ENCODE data around the gene P4HTM.

Gene P4HTM

GRCh38 chr3:49032646-49033304, 42.7 kb downstream of the P4HTM start:
- H3K36me3 ChIP-seq (ENCODE audit: control insufficient read depth, insufficient read depth, low read length) = peaks cover 32% of the 10 kb centered on the region
- no peaks in the 10 kb centered on the region for H3K27me3 ChIP-seq (ENCODE audit: control insufficient read depth, insufficient read depth, low read length)
- no peak overlapping the region for H3K9ac ChIP-seq (ENCODE audit: low read depth, low read length)
- H3K4me1 ChIP-seq (ENCODE audit: control insufficient read depth, insufficient read depth, low read length) = peaks cover 7% of the 10 kb centered on the region
- H3K4me3 ChIP-seq (ENCODE audit: low read depth, low read length) = no peak overlapping the region
- H3K9me3 ChIP-seq (ENCODE audit: control insufficient read depth, insufficient read depth, low read length) = no peaks in the 10 kb centered on the region

- Histone ChIP-seq H3K4me3 (ENCODE audit: low read depth, low read length) (no peak overlapping the region), H3K4me1 (ENCODE audit: control insufficient read depth, insufficient read depth, low read length) (no peaks in the 10 kb centered on the region), H3K9ac (ENCODE audit: low read depth, low read length) (no peak overlapping the region), H3K9me3 (ENCODE audit: control insufficient read depth, insufficient read depth, low read length) (no peaks in the 10 kb centered on the region), H3K36me3 (ENCODE audit: control insufficient read depth, insufficient read depth, low read length) (peaks cover 40% of the 10 kb centered on the region), H3K27me3 (ENCODE audit: control insufficient read depth, insufficient read depth, low read length) (no peaks in the 10 kb centered on the region)
Observed at GRCh38 chr3:49034650-49035049, 44.6 kb downstream of the P4HTM start.

DNA sequence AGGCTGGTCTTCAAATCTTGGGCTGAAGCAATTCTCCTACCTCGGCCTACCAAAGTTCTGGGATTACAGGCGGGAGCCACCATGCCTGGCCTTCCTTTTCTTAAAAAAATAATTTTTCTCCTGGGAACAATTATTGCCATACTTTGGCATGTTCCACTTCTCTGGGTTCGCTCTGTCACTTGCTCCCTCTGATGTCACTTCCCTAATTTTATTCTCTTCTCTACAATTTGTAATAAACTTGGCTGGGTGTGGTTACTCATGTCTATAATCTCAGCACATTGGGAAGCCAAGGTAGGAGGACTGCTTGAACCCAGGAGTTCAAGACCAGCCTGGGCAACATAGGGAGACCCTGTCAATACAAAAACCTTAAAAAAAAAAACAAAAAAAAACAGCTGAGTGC, 45.2 kb downstream of the P4HTM start:
- no peak overlapping the region for H3K9ac ChIP-seq (ENCODE audit: low read depth, low read length)
- H3K36me3 ChIP-seq (ENCODE audit: control insufficient read depth, insufficient read depth, low read length) = peaks cover 36% of the 10 kb centered on the region

DNA sequence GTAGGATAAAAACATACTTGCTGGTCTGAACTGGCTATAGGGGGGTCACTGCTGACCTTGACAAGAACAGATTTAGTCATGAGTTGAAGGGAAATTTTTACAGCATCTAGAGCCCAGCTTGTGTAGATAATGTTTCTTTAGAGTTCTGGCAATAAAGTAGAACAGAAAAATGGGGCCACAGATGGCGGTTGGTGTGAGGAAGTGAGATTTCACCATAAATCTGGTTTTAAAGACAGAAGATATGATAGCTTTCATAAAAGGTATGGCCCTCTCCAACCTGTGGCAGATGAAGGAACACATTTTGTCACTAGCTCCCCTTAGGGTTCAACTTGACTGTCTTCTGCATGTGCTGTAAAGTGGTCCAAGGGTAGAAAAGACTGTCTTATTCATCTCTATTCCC, 63.5 kb downstream of the P4HTM start:
- Histone ChIP-seq H3K27me3 (ENCODE audit: control insufficient read depth, insufficient read depth, low read length) (no peaks in the 10 kb centered on the region), H3K9me3 (ENCODE audit: control insufficient read depth, insufficient read depth, low read length) (no peaks in the 10 kb centered on the region), H3K9ac (ENCODE audit: low read depth, low read length) (no peak overlapping the region), H3K4me3 (ENCODE audit: low read depth, low read length) (no peak overlapping the region), H3K36me3 (ENCODE audit: control insufficient read depth, insufficient read depth, low read length) (peaks cover 26% of the 10 kb centered on the region), H3K4me1 (ENCODE audit: control insufficient read depth, insufficient read depth, low read length) (no peaks in the 10 kb centered on the region)

More for the DNA sequence above, 45.2 kb downstream of the P4HTM start:
- Histone ChIP-seq H3K4me1 (ENCODE audit: control insufficient read depth, insufficient read depth, low read length) (no peaks in the 10 kb centered on the region), H3K4me3 (ENCODE audit: low read depth, low read length) (no peak overlapping the region), H3K27me3 (ENCODE audit: control insufficient read depth, insufficient read depth, low read length) (no peaks in the 10 kb centered on the region), H3K9me3 (ENCODE audit: control insufficient read depth, insufficient read depth, low read length) (no peaks in the 10 kb centered on the region)

DNA sequence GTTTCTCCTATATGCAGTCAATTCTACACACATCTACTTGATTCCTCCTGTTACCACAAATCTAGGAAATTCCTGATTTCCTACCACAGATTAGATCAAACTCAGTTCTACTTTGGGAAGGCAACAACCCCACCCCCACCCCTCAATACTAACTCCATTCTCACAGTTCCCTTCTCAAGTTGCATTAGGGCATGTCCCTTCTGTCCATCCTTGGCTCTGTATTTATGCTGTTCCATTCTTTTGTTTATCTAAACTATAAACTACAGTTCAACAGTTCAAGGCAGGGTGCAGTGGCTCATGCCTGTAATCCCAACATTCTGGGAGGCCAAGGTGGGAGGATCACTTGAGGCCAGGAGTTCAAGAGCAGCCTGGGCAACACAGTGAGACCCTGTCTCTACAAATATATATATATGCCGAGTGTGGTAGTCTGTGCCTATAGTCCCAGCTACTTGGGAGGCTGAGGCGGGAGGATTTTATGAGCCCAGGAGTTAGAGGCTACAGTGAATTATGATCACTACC, 64.4 kb downstream of the P4HTM start:
- no peaks in the 10 kb centered on the region for H3K4me1 ChIP-seq (ENCODE audit: control insufficient read depth, insufficient read depth, low read length)
- no peaks in the 10 kb centered on the region for H3K9me3 ChIP-seq (ENCODE audit: control insufficient read depth, insufficient read depth, low read length)
- peaks cover 26% of the 10 kb centered on the region for H3K36me3 ChIP-seq (ENCODE audit: control insufficient read depth, insufficient read depth, low read length)
- H3K4me3 ChIP-seq (ENCODE audit: low read depth, low read length) = no peak overlapping the region
- H3K27me3 ChIP-seq (ENCODE audit: control insufficient read depth, insufficient read depth, low read length) = no peaks in the 10 kb centered on the region
- no peak overlapping the region for H3K9ac ChIP-seq (ENCODE audit: low read depth, low read length)

Measured in iPS-15b (cell line).